Breast epithelium (tissue), 3 donors: Measurements from ENCODE around the gene MTIF2.

ENCODE experiments used
- CTCF ChIP-seq, 3 donors: fragments of 450-650 bp; IDR thresholded peaks; one replicate each; pipeline ENCODE4 v1.5.1; 2016 to 2017; ENCODE audit warnings: antibody characterized with exemption in 3 of 3, mild to moderate bottlenecking in 3 of 3, moderate library complexity in 3 of 3
- POLR2A ChIP-seq: fragments of 450-650 bp; IDR thresholded peaks from one replicate; pipeline ENCODE4 v1.6.1; 2016; ENCODE audit warnings: antibody characterized with exemption, mild to moderate bottlenecking, moderate library complexity

GRCh38 chr2:55223958-55224760 is 44.9 kb downstream of the MTIF2 start:
- no peak for TF ChIP-seq CTCF (IDR thresholded peaks at IDR 0.05)
- TF ChIP-seq POLR2A: no peak
